IMR-90 (cell line): ENCODE measurements around the gene SCPEP1. TPM values are rescaled to one million over a fixed set of nuclear protein-coding genes. Genes with fewer than 3 reads are reported as not detected.

Source experiments
- ATAC-seq: fragments of 200-7000 bp; cut with Tn5 transposase; 2 replicates; pipeline ENCODE4 v1.9.1; 2020; ENCODE audit warnings: low read depth, mild to moderate bottlenecking, moderate library complexity
- BruUV-seq: library from RNA; stranded (reverse); fragments of 400-500 nt; replicated peaks from 2 replicates; lab custom pipeline; 2021; lab: Mats Ljungman, UMichigan
- CTCF ChIA-PET: fragments of 300-600 bp; formaldehyde crosslinking; extraction: SDS; loops from one replicate; lab custom pipeline; 2021; ENCODE audit warnings: antibody characterized with exemption; lab: Yijun Ruan, JAX
- POLR2A ChIA-PET: fragments of 300-600 bp; sonication (Branson Sonifier 250); formaldehyde crosslinking; loops from one replicate; lab custom pipeline; 2022; ENCODE audit warnings: antibody characterized with exemption; ENCODE audit not compliant: unreplicated experiment; lab: Charles Lee
- DNase-seq: peaks from one replicate; pipeline ENCODE4 v3.0.0; 2013
- H2AFZ ChIP-seq: replicated peaks from 2 replicates; pipeline ENCODE3; 2013; ENCODE audit warnings: low read length, mild to moderate bottlenecking; ENCODE audit not compliant: poor library complexity
- H2AK5ac ChIP-seq: 2 replicates; pipeline ENCODE4 v1.6.1; 2013; ENCODE audit warnings: low read depth, low read length, inconsistent platforms
- H2AK9ac ChIP-seq: replicated peaks from 2 replicates; pipeline ENCODE3; 2013; ENCODE audit warnings: mild to moderate bottlenecking, low read depth, low read length, moderate library complexity; ENCODE audit not compliant: poor library complexity
- H2BK120ac ChIP-seq: 2 replicates; pipeline ENCODE4 v1.6.1; 2013; ENCODE audit warnings: low read depth, low read length, inconsistent platforms
- H2BK15ac ChIP-seq: 3 replicates; pipeline ENCODE4 v1.6.1; 2013; ENCODE audit warnings: low read depth, low read length, inconsistent platforms
- H2BK20ac ChIP-seq: 2 replicates; pipeline ENCODE4 v1.6.1; 2013; ENCODE audit warnings: low read depth, mild to moderate bottlenecking, inconsistent platforms, low read length, moderate library complexity
- H2BK5ac ChIP-seq: 2 replicates; pipeline ENCODE4 v1.6.1; 2013; ENCODE audit warnings: mild to moderate bottlenecking, low read depth, low read length, inconsistent platforms; ENCODE audit not compliant: poor library complexity, severe bottlenecking
- H3K14ac ChIP-seq: replicated peaks from 2 replicates; pipeline ENCODE4 v1.6.1; 2013; ENCODE audit warnings: low read depth, low read length, inconsistent platforms
- H3K18ac ChIP-seq: 2 replicates; pipeline ENCODE4 v1.6.1; 2013; ENCODE audit warnings: low read depth, low read length, control low read depth
- H3K23ac ChIP-seq: 2 replicates; pipeline ENCODE4 v1.6.1; 2013; ENCODE audit warnings: low read depth, low read length, inconsistent platforms
- H3K27ac ChIP-seq: 2 replicates; pipeline ENCODE4 v1.5.1; 2013; ENCODE audit warnings: mild to moderate bottlenecking, control low read depth, low read length; ENCODE audit not compliant: insufficient read depth
- H3K27me3 ChIP-seq: 2 replicates; pipeline ENCODE4 v1.6.1; 2013; ENCODE audit warnings: low read length; ENCODE audit not compliant: control insufficient read depth, insufficient read depth
- H3K36me3 ChIP-seq: 2 replicates; pipeline ENCODE4 v1.6.1; 2013; ENCODE audit warnings: low read length, mixed read lengths; ENCODE audit not compliant: control insufficient read depth, insufficient read depth
- H3K4ac ChIP-seq: 2 replicates; pipeline ENCODE4 v1.6.1; 2013; ENCODE audit warnings: low read depth, low read length, inconsistent platforms
- H3K4me1 ChIP-seq: 2 replicates; pipeline ENCODE4 v1.6.1; 2013; ENCODE audit warnings: low read length, mixed read lengths; ENCODE audit not compliant: control insufficient read depth, insufficient read depth
- H3K4me2 ChIP-seq: 2 replicates; pipeline ENCODE4 v1.6.1; 2013; ENCODE audit warnings: low read depth, mild to moderate bottlenecking, control low read depth, low read length, moderate library complexity
- H3K4me3 ChIP-seq: 2 replicates; pipeline ENCODE4 v1.5.1; 2013; ENCODE audit warnings: low read depth, mild to moderate bottlenecking, control low read depth, low read length, moderate library complexity; ENCODE audit not compliant: insufficient read depth
- H3K56ac ChIP-seq: 2 replicates; pipeline ENCODE4 v1.6.1; 2013; ENCODE audit warnings: low read length, inconsistent platforms; ENCODE audit not compliant: insufficient read depth; ENCODE audit errors: extremely low read depth
- H3K79me1 ChIP-seq, 2 experiments: 2 replicates each; pipeline ENCODE4 v1.6.1; 2013; ENCODE audit warnings: low read length in 2 of 2, inconsistent platforms in 1 of 2, low read depth in 1 of 2
- H3K9ac ChIP-seq: 2 replicates; pipeline ENCODE4 v1.6.1; 2013; ENCODE audit warnings: low read depth, low read length, control low read depth
- H3K9me1 ChIP-seq: 2 replicates; pipeline ENCODE4 v1.6.1; 2013; ENCODE audit warnings: low read length, inconsistent platforms; ENCODE audit not compliant: insufficient read depth
- H3K9me3 ChIP-seq: 2 replicates; pipeline ENCODE4 v1.6.1; 2013; ENCODE audit warnings: low read length; ENCODE audit not compliant: control insufficient read depth, insufficient read depth
- H4K20me1 ChIP-seq: 2 replicates; pipeline ENCODE4 v1.6.1; 2013; ENCODE audit warnings: low read length, inconsistent platforms; ENCODE audit not compliant: insufficient read depth
- H4K5ac ChIP-seq: 2 replicates; pipeline ENCODE4 v1.6.1; 2013; ENCODE audit warnings: mild to moderate bottlenecking, low read depth, low read length, control low read depth
- H4K8ac ChIP-seq, 2 experiments: 2 replicates each; pipeline ENCODE4 v1.6.1; 2013; ENCODE audit warnings: low read depth in 2 of 2, low read length in 2 of 2, control low read depth in 1 of 2, inconsistent platforms in 1 of 2
- H4K91ac ChIP-seq: 2 replicates; pipeline ENCODE4 v1.6.1; 2013; ENCODE audit warnings: low read depth, low read length, inconsistent platforms; ENCODE audit not compliant: insufficient read depth
- CEBPB ChIP-seq: IDR thresholded peaks from 2 replicates; pipeline ENCODE4 v1.6.1; 2012; ENCODE audit warnings: low read depth, low read length, improper control_type of control experiment
- CHD1 ChIP-seq: IDR thresholded peaks from 2 replicates; pipeline ENCODE4 v1.6.1; 2012; ENCODE audit warnings: low read depth, low read length, improper control_type of control experiment
- FOS ChIP-seq: fragments of 150-350 bp; IDR thresholded peaks from 2 replicates; pipeline ENCODE4 v1.6.1; 2016; ENCODE audit warnings: low read depth, low read length
- WGBS, 2 experiments: methylation state at CpG; one replicate each; pipeline versions ENCODE4 v1.1.5 to v1.1.7; 2013; ENCODE audit warnings: missing lambda C conversion rate in 2 of 2; ENCODE audit not compliant: insufficient read length in 1 of 2; ENCODE audit errors: extremely low coverage in 2 of 2; 5-methylcytosine and 5-hydroxymethylcytosine counted together
- dilution Hi-C: fragments of 300-500 bp; cut with HindIII; formaldehyde crosslinking; loops from one replicate; pipeline ENCODE4 v1.14.3; 2018; ENCODE audit warnings: low sequenced_read_pairs; ENCODE audit not compliant: unreplicated experiment
- in situ Hi-C: fragments of 300-500 bp; cut with MboI; formaldehyde crosslinking; loops from 3 replicates; pipeline ENCODE4 v1.14.3; 2019; ENCODE audit warnings: low sequenced_read_pairs, inconsistent platforms, mixed read lengths
- intact Hi-C: fragments of 100-400 bp; cut with micrococcal nuclease; formaldehyde crosslinking; loops from 2 replicates; pipeline ENCODE4 v1.10.0; 2022
- polyA plus RNA-seq, 3 experiments: library from polyadenylated mRNA; depleted of rRNA; stranded (reverse); fragments of >200 nt; gene quantifications; 2 replicates each; pipeline ENCODE4 v1.2.3, GENCODE V29; 2012; ENCODE audit warnings: low replicate concordance in 1 of 3
- total RNA-seq: library from RNA; depleted of rRNA; stranded (reverse); fragments of >200 nt; gene quantifications from 2 replicates; pipeline ENCODE4 v1.2.3, GENCODE V29; 2012
- TF ChIP-seq, protein P1 (sequence below): conservative IDR thresholded peaks from 2 replicates; pipeline ENCODE4 v1.5.1; 2012; ENCODE audit warnings: mild to moderate bottlenecking, low read depth, low read length, improper control_type of control experiment

The SCPEP1 gene
- total and polyA plus RNA-seq, 2 of the 4 experiments (the other 2 are of a cell fraction), result 16.5 to 32.1 TPM

DNA sequence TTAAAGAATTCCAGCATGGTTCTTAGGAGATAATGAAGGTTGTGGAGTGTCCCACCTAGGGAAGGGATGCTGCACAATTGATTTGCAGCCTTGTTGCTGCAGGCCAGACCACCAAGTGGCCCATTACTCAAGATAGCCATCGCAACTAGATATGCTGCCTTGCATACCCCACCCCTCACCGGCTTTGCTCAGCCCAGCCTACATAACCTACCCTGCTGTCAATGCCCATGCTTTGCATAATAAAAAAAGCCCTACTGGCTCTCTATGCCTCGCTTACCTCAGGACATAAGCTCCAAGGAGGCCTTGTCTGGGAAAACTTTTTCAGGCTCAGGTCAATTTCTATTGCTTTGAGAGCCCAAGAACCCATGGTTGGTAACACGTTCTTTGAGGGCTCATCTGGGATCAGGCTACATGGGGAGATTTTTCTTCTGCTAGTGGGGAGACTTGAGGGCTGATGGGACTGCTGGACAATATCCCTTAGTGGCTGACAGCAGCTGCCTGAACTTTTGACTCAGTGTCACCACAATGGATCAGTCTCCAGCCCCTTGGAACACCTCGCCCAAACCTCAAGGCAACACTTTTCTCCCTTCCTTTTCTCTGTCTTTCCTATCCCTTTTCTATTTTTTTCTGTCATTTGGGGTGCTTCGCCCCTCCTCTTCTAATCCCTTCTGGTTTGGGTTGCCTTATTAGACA lies 38.3 kb downstream of the SCPEP1 start:
- H4K8ac ChIP-seq, result no peak overlapping the region
- H3K9ac ChIP-seq, result no peak overlapping the region
- no peak overlapping the region for H2AK9ac ChIP-seq
- H4K20me1 ChIP-seq, result no peaks in the 10 kb centered on the region
- H3K56ac ChIP-seq, result no peak overlapping the region
- 29% methylated on average over 1 of the region's 6 CpGs; no CpG with 5 or more reads in 1 of the 2 experiments for WGBS, 2 experiments
- no peak overlapping the region for H2AFZ ChIP-seq
- H4K91ac ChIP-seq, result no peak overlapping the region
- intact Hi-C loops, result no loop called here
- DNase-seq, result no peak
- no peaks in the 10 kb centered on the region for H3K79me1 ChIP-seq
- H3K4me3 ChIP-seq, result no peak overlapping the region
- no peak overlapping the region for H3K4ac ChIP-seq
- in situ Hi-C loops, result no loop called here
- no peak overlapping the region for H2BK120ac ChIP-seq
- no peak overlapping the region for H2BK5ac ChIP-seq
- H3K27ac ChIP-seq, result no peak overlapping the region
- H3K9me1 ChIP-seq, result no peaks in the 10 kb centered on the region
- H2BK15ac ChIP-seq, result no peak overlapping the region
- no peak overlapping the region for H3K23ac ChIP-seq
- dilution Hi-C loops, result no loop called here
- no peak overlapping the region for H3K4me2 ChIP-seq
- no peak overlapping the region for H2AK5ac ChIP-seq
- no peaks in the 10 kb centered on the region for H3K9me3 ChIP-seq
- H2BK20ac ChIP-seq, result no peak overlapping the region
- no peak for TF ChIP-seq CEBPB
- no peak for TF ChIP-seq FOS
- no peak for TF ChIP-seq CHD1
- TF ChIP-seq, protein P1, sequence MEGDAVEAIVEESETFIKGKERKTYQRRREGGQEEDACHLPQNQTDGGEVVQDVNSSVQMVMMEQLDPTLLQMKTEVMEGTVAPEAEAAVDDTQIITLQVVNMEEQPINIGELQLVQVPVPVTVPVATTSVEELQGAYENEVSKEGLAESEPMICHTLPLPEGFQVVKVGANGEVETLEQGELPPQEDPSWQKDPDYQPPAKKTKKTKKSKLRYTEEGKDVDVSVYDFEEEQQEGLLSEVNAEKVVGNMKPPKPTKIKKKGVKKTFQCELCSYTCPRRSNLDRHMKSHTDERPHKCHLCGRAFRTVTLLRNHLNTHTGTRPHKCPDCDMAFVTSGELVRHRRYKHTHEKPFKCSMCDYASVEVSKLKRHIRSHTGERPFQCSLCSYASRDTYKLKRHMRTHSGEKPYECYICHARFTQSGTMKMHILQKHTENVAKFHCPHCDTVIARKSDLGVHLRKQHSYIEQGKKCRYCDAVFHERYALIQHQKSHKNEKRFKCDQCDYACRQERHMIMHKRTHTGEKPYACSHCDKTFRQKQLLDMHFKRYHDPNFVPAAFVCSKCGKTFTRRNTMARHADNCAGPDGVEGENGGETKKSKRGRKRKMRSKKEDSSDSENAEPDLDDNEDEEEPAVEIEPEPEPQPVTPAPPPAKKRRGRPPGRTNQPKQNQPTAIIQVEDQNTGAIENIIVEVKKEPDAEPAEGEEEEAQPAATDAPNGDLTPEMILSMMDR, result no peak
- H3K4me1 ChIP-seq, result no peaks in the 10 kb centered on the region
- H3K18ac ChIP-seq, result no peak overlapping the region
- ChIA-PET CTCF (no interaction called here), POLR2A (no interaction called here)
- no peaks in the 10 kb centered on the region for H3K36me3 ChIP-seq
- H3K14ac ChIP-seq, result no peak overlapping the region
- H4K5ac ChIP-seq, result no peak overlapping the region
- H3K27me3 ChIP-seq, result peaks cover 2% of the 10 kb centered on the region; the same call in 1 of the 2 replicates
- no peak for ATAC-seq
- BruUV-seq, result no TSS peak
